HG03378 (cell line): ENCODE data around the gene IFITM2.
"Not testable (repeated sequence)": the region's sequence is repeated elsewhere in the genome, so short reads cannot be mapped to it uniquely, and the experiment has no call there.

Experiments used
- ATAC-seq: cut with Tn5 transposase; IDR thresholded peaks from one replicate; pipeline ENCODE4 v1.9.1; 2021; ENCODE audit warnings: mild to moderate bottlenecking, moderate library complexity; ENCODE audit not compliant: unreplicated experiment

The IFITM2 gene

DNA sequence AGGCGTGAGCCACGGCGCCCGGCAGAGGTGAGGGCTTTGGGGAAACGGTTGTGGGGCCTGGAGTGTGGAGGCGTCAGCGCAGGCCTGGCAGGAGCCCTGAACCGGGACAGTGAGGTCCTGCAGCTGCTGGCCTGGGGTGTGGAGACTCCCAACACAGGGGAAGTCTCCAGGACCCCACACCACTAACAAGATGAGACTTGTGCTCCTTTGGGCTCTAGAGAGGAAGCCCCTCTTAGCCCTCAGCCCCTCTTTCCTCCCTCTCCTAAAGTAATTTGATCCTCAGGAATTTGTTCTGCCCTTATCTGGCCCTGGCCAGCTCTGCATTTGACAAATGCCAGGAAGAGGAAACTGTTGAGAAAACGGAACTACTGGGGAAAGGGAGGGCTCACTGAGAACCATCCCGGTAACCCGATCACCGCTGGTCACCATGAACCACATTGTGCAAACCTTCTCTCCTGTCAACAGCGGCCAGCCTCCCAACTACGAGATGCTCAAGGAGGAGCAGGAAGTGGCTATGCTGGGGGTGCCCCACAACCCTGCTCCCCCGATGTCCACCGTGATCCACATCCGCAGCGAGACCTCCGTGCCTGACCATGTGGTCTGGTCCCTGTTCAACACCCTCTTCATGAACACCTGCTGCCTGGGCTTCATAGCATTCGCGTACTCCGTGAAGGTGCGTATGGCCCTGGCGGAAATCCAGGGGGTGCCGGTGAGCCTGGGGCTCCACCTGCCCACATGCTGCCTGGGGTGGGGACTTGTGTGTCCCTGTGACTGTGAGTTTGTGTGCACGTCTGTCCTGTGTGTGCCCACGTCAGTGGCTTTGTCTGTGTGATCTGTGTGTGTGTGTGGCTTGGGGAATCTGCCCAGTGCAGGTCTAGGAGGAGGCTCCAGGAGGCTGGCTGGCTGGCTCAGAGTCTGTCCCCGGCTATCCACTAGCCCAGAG is at the start of gene IFITM2:
Gene IFITM2, plus strand, starts transcription at position 51 of the 943 bp plus-strand sequence. Its CDS starts 377 bp downstream, at position 428.
- not testable (repeated sequence) for ATAC-seq

DNA sequence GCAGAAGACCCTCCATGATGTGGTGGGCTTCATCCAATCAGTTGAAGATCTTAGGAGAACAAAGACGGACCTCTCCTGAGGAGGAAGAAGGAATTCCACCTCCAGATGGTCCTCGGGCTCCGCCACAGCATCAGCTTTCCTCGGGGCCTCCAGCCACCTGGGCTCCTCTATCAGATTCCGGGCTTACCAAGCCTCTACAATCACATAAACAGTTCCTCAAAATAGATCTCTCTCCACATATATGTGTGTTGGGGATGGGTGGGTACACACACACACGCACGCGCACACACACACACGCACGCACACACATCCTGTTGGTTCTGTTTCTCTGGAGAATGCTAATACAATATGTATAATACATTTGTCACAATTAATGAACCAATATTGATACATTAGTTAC is 48.2 kb upstream of the IFITM2 start:
- ATAC-seq = no peak

DNA sequence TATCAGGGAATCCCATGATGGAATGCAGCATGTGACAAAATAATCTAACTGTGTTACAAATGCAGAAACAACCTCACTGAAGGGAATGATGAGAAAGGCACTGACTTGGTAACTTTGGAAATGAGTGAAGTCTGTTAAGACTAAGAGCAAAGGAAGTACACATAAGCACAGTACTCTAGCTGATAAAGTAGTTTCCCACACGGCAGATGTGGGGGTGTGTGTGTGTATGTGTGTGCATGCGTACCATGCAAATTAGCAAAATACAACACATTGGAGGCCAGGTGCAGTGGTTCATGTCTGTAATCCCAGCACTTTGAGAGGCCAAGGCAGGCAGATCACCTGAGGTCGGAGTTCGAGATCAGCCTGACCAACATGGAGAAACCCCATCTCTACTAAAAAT is 46.0 kb upstream of the IFITM2 start:
- ATAC-seq = no peak

DNA sequence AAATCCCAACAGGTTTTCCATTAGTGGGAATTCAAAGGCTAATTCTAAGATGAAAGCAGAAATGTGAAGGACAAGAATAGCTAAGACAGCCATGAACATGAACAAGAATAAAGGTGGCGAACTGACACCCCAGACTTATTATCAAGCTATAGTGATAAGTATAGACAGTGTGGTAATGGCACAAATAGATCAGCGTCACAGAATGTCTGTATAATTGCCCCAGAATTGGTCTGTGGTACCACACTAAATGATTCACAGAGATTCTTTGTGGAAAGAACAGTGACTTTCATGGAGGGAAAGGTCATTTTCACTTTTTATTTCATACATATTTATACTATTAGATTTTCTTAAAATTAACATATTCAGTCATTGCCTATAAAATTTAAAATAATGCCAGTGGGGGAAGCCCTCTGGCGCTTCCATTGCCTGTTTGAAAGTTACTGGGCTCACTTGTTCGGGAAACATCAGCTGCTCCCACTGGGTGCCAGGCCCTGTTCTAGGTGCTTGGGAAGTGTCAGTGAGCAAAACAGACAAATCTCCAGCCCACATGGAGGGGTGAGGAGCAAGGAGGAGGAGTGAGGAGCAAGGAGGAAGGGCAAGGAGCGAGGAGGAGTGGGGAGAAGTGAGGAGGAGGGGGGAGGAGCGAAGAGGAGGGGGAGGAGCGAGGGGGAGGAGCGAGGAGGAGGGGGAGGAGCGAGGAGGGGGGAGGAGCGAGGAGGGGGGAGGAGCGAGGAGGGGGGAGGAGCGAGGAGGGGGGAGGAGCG is 40.8 kb upstream of the IFITM2 start:
- no peak for ATAC-seq

DNA sequence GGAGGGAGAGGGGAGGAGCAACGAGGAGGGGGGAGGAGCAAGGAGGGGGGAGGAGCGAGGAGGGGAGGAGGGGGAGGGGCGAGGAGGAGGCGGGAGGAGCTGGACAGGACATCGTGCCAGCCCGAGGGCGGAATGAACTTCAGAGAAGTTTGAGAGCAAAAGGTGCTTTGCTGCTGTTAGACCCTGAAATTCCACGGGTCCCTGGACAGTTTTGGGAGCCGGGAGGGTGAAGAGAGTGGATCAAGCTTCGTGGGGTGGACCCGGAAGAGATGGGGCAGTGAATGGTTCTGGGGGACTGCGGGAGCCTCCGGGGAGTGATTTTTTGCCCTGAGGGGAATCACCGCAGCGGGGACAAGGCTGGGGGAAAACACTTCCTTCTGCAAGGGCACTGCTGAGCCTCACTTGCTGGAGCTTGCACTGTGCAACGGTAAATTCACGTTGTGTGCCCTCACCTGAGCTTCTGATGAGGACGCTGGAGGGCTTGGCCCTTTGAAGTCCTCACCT is 40.1 kb upstream of the IFITM2 start:
- no peak for ATAC-seq

DNA sequence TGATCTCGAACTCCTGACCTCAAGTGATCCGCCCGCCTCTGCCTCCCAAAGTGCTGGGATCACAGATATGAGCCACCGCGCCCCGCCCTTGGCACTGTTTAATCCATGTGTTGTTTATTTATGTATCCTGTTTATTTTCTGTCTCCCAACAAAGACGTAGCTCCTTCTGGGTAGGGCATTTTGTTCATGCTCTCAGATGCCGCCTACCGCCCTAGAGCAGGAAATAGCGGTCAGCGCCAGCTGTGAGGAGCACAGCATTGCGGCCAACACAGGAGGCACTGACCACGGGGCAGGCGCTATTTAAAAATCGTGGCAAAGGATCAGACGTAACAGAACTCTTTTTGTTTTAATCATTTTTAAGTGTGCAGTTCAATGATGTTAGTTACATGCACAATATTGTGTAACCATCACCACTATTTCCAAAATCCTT is 38.9 kb upstream of the IFITM2 start:
- ATAC-seq = peak; percentile 39

DNA sequence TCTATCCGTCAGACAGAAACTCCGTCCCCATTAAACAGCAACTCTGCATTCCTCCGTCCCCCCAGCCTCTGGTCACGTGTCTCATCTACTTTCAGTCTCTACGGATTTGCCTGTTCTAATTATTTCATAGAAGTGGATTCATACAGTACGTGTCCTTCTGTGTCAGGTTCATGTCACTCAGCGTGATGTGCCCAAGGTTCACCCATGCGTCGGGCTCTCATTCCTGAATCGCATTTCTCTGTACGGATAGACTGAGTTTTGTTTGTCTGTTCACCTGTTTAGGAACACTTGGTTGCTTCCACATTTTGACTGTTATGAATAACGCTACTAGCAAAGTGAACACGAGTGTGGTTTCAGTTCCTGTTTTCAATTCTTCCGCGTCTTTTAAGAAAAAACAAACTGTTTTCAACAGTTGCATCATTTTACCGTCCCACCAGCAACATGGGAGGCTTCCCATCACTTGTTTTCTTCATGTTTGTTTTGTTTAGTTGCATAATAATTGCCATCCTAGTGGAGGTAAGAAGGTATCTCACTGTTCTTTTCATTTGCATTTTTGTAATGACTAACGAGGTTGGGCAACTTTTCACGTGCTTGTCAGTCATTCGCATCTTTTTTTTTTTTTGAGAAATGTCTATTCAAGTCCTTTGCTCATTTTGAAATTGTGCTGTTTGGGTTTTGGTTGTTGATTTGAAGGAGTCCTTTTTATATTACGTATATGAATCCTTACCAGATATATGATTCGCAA is 38.3 kb upstream of the IFITM2 start:
- peak; percentile 86 for ATAC-seq

DNA sequence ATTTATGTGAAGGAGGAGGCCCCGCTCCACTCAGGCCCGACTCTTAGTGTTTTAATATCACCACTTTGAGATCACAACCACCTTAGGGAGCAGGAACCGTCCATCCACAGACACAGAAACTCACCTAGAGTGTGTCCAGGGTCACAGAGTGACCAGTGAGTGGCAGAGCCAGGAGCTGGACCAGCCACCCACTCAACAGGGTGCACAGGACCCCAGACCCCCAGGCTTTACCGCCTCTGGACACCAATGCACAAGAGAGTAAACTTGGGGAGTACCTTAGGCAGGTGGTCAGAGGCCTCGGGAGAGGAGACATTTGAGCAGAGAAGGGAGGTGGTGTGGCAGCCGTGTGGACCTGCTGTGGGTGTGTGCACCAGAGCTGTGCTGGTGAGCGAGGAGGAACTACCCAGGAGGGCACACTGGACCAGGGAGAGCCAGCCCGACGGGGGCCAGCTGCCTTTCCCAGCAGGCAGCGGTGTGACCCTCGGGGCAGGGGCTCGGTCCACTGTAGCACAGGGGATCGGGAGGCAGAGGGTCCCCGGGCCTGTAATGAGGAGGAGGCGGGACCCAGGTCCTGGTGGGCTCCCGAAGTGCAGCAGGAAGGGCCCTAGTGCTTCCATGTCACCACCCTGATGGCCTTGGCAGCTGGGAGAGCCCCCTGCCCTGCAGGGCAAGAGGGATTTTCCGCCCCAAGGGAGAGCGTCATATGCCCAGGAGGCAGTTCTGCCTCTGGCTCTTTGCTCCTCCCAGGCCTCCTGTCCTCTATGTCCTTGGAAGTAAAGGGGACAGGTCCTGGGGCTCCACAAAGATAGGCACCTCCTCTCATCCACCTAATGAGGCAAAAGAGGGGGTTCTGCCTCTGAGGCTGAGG is 36.9 kb upstream of the IFITM2 start:
- ATAC-seq = no peak

DNA sequence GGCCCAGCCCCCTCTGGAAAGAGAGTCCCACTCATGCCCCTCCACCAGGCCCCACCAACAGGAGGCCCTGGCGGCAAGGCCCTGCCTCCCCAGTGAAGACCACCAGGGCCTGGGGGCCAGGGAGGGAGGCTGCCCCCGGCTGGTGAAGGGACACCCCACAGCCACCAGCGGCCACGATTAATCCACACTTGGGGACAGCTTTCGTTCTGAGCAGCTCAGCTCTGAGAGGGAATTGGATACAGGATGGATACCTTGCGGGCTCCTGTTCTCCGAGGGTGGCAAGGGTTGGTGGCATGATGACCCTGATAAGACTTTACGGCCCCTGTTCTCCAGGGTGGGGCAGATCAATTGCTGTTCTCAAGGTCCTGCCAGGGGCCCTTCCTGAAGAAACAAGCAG is 36.3 kb upstream of the IFITM2 start:
- ATAC-seq = no peak

DNA sequence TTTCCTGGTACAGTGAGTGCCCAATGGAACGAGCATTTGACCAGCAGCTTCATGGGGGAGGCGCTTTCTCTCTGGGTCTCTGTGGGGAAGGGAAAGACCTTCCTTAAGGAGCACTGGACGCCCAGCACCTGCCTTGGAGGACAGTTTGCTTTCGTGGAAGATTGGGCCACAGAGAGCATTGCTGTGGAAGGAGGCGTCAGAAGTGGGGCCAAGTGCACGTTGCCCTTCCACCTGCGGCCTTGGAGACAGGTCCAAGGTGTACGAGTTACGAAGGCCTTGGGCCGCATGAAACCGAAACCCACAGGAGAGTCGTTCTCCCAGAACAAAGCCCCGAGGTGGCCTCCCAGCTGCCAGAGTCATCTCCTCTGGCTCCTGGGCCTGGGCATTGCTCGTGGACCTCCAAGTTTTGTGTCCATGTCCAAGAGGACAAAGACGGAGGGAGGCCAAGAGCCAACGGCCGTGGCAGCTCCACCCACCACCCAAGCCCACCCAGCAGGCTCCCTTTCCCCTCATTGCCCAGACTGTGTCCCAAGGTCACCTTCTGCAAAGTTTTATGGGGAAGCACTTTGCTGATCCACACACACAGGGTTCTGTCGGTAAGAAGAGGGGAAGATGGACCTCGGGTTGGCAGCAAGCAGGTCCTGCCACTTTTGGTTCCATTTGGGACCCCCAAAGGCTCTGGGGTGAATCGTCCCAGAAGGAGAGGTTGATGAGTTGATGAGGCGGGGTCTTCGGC is 35.3 kb upstream of the IFITM2 start:
- ATAC-seq = no peak

DNA sequence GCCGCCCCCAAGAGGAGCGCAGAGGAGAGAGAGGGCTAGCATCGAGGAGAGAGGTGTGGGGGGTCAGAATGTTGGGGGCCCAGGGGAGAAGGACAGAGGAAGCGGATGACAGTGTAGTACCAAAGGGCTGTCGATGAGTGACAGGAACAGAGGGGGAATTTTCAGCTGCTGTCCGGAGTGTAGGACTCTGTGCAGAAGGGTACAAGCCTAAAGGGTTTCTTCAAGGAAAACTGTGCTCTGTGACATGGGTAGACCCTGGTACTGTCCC is 34.8 kb upstream of the IFITM2 start:
- ATAC-seq = no peak

DNA sequence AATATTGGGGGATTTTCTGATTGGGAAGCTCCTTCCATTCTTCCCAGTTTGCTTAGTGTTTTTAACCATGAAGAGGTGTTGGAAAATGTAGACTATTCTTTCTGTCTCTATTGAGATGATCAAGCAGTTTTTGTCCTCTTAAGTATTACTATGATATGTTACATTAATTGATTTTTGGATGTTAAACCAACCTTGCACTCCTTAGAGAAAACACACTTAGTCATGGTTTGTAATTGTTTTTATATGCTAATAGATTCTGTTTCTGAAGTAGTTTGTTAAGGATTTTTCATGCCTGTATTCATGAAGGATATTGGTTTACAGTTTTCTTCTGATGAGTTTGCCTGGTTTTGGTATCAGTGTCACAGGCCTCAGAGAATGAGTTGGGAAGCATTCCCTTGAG is 31.4 kb upstream of the IFITM2 start:
- ATAC-seq = no peak

DNA sequence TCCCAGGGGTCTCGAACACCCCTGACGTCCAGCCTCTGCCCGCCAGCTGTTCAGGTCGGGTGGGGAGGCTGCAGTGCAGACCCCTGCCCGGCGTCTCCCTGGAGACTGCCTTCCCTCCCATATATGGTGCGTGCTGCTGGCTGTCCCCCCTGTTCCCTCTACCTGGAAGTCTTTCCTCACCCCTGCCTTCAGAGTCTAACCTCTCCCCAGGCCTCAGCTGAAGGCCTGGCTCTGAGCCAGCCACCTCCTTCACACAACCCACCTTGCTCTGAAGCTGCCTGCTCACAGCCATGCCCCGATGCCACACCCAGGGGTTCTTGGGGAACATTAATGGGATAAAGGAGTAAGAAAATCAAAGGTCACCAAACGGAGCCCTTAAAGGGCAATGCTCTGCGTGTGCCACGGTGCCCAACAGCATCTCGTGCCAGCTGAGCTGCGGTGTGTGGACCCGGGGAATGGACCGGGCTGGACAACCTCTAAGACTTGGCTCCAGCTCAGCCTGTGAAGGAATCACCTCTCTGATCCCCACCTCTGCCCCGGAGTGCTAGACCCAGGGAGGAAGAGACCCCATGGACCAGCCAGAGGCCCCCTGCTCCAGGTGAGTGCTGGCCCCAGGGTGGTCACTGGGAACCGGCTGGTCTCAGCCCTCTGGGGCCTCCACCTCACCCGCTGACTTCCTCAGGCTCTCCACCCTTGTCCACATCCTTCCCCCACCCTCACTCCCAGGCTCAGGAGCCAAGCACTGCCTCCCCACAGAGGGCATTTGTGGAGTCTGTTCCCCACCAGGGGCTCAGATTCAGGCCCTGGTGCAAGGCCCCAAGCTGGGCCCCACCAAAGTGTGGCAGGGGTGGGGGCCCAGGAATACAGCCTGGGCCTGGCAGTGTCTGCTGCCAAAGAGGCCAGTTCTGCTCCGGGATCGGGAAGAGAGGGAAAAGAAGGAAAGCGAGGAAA is 29.3 kb upstream of the IFITM2 start, which contains the start of gene NLRP6:
Gene NLRP6, plus strand, starts transcription at position 407 of the 951 bp plus-strand sequence. Its CDS starts 163 bp downstream, at position 570.
- ATAC-seq = no peak

DNA sequence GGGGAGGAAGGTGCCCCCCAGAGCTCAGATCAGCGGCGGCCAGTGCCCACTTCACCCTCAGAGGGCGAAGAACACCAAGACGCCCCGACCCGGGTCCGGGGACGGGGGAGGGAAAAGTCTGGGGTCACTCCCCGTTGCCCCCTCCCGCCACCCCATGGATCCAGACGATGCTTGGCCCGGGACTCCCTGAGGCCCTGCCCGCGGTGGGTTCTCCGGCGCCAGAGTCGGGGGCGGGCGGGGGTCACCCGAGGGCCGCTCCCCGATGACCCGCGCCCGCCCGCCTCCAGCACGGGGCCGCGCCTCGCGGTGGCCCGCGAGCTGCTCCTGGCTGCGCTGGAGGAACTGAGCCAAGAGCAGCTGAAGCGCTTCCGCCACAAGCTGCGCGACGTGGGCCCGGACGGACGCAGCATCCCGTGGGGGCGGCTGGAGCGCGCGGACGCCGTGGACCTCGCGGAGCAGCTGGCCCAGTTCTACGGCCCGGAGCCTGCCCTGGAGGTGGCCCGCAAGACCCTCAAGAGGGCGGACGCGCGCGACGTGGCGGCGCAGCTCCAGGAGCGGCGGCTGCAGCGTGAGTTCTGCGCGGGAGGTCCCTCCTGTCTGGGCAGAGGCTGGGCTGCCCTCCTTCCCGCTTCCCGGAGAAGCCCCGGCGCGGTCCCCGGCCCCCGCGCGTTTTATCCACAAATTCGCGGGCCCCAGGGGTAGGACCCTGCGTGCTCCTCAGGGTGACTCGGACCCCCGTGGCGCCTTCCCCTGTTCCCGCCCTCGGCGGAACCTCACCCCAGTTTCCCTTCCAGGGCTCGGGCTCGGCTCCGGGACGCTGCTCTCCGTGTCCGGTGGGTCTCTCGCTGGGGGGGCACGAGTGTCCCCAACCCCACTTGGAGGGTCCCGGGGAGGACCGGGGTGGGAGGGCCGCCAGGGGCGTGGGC is 28.3 kb upstream of the IFITM2 start:
- ATAC-seq = no peak

DNA sequence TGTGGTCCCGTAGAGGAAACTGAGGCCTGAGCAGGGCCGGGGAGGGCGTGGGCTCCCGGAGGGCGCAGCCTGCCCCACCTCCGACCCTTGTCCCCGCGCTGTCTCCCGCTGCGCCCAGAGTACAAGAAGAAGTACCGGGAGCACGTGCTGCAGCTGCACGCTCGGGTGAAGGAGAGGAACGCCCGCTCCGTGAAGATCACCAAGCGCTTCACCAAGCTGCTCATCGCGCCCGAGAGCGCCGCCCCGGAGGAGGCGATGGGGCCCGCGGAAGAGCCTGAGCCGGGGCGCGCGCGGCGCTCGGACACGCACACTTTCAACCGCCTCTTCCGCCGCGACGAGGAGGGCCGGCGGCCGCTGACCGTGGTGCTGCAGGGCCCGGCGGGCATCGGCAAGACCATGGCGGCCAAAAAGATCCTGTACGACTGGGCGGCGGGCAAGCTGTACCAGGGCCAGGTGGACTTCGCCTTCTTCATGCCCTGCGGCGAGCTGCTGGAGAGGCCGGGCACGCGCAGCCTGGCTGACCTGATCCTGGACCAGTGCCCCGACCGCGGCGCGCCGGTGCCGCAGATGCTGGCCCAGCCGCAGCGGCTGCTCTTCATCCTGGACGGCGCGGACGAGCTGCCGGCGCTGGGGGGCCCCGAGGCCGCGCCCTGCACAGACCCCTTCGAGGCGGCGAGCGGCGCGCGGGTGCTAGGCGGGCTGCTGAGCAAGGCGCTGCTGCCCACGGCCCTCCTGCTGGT is 27.5 kb upstream of the IFITM2 start:
- ATAC-seq = no peak

DNA sequence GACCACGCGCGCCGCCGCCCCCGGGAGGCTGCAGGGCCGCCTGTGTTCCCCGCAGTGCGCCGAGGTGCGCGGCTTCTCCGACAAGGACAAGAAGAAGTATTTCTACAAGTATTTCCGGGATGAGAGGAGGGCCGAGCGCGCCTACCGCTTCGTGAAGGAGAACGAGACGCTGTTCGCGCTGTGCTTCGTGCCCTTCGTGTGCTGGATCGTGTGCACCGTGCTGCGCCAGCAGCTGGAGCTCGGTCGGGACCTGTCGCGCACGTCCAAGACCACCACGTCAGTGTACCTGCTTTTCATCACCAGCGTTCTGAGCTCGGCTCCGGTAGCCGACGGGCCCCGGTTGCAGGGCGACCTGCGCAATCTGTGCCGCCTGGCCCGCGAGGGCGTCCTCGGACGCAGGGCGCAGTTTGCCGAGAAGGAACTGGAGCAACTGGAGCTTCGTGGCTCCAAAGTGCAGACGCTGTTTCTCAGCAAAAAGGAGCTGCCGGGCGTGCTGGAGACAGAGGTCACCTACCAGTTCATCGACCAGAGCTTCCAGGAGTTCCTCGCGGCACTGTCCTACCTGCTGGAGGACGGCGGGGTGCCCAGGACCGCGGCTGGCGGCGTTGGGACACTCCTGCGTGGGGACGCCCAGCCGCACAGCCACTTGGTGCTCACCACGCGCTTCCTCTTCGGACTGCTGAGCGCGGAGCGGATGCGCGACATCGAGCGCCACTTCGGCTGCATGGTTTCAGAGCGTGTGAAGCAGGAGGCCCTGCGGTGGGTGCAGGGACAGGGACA is 26.7 kb upstream of the IFITM2 start:
- ATAC-seq = no peak
